ENCODE measurements around the gene UNC5A. TPM values are rescaled to one million over a fixed set of nuclear protein-coding genes. Genes with fewer than 3 reads are reported as not detected.

Gene UNC5A
- total RNA-seq, 1 experiment from 2014 or later, result 20.2 TPM

DNA sequence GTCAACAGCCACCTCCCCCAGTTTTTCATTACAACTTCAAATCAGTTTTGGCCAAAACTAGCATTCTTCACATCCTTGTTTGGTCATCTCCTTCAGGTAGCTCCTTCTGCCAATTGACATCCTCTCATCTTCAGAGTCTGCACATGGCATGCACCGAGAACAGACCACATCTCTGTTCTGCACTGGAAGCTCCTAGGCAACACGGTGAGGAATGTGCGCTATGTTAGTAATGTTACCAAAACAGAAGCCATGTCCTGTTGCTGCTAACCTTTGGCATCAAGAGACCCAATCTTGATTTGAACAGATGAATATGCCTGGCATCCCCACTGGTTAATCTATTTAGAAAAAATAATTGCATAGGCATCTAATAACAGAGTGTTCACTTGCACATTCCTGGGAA, 93.9 kb downstream of the UNC5A start:
- DNase-seq, result no peak
- Mint-ChIP-seq H3K36me3 (ENCODE audit: insufficient read depth, unreplicated experiment) (peaks cover 24% of the 10 kb centered on the region), H3K9me3 (ENCODE audit: low read depth, unreplicated experiment) (no peaks in the 10 kb centered on the region), H3K27ac (ENCODE audit: unreplicated experiment) (no peak overlapping the region), H3K4me1 (ENCODE audit: low read depth, unreplicated experiment) (peaks cover 47% of the 10 kb centered on the region), H3K4me3 (ENCODE audit: low read depth, unreplicated experiment) (no peak overlapping the region), H3K27me3 (ENCODE audit: unreplicated experiment) (no peaks in the 10 kb centered on the region)
- CTCF ChIA-PET, result interaction anchor here (1.5 to 3.1 kb wide), 3 partner anchors 88 to 247 kb away, joined by 3 to 20 read pairs (median 8); no protein-coding TSS in a partner anchor
- intact Hi-C loops (cut with micrococcal nuclease; ENCODE audit: unreplicated experiment), result loop anchor here (5.0 kb wide), 2 partner anchors 82 to 242 kb away; no protein-coding TSS in a partner anchor
- no TSS peak for BruUV-seq (replicated peaks)
- TF ChIP-seq, protein P1, sequence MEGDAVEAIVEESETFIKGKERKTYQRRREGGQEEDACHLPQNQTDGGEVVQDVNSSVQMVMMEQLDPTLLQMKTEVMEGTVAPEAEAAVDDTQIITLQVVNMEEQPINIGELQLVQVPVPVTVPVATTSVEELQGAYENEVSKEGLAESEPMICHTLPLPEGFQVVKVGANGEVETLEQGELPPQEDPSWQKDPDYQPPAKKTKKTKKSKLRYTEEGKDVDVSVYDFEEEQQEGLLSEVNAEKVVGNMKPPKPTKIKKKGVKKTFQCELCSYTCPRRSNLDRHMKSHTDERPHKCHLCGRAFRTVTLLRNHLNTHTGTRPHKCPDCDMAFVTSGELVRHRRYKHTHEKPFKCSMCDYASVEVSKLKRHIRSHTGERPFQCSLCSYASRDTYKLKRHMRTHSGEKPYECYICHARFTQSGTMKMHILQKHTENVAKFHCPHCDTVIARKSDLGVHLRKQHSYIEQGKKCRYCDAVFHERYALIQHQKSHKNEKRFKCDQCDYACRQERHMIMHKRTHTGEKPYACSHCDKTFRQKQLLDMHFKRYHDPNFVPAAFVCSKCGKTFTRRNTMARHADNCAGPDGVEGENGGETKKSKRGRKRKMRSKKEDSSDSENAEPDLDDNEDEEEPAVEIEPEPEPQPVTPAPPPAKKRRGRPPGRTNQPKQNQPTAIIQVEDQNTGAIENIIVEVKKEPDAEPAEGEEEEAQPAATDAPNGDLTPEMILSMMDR (IDR thresholded peaks at IDR 0.05; ENCODE audit: unreplicated experiment), result no peak

DNA sequence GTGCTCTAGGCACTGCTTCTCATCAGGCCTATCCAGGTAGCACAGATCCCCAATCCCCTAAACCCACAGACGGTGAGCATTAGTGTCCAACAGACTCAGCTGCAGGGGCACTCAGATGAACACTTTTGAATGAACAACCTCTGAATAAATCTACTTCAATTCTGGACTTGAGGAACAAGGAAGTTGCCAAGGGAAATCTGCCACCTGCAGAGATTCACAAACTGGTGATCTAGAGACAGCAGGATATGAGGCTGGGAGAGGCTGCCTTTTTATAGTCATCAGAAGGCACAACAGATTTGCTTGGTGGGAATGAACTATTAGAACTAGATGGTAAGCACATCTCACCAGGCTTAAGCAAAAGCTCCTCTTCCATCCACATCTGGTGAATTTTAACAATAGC, 95.8 kb downstream of the UNC5A start:
- intact Hi-C loops (cut with micrococcal nuclease; ENCODE audit: unreplicated experiment), result no loop called here
- DNase-seq, result no peak
- Mint-ChIP-seq H3K4me1 (ENCODE audit: low read depth, unreplicated experiment) (peaks cover 41% of the 10 kb centered on the region), H3K27me3 (ENCODE audit: unreplicated experiment) (no peaks in the 10 kb centered on the region), H3K9me3 (ENCODE audit: low read depth, unreplicated experiment) (no peaks in the 10 kb centered on the region), H3K36me3 (ENCODE audit: insufficient read depth, unreplicated experiment) (peaks cover 24% of the 10 kb centered on the region), H3K27ac (ENCODE audit: unreplicated experiment) (no peak overlapping the region), H3K4me3 (ENCODE audit: low read depth, unreplicated experiment) (no peak overlapping the region)
- CTCF ChIA-PET, result interaction anchor here (1.5 kb wide), 1 partner anchor 10 kb away, joined by 4 read pairs; no protein-coding TSS in a partner anchor
- TF ChIP-seq, protein P1 (IDR thresholded peaks at IDR 0.05; ENCODE audit: unreplicated experiment), result no peak
- BruUV-seq (replicated peaks), result no TSS peak

DNA sequence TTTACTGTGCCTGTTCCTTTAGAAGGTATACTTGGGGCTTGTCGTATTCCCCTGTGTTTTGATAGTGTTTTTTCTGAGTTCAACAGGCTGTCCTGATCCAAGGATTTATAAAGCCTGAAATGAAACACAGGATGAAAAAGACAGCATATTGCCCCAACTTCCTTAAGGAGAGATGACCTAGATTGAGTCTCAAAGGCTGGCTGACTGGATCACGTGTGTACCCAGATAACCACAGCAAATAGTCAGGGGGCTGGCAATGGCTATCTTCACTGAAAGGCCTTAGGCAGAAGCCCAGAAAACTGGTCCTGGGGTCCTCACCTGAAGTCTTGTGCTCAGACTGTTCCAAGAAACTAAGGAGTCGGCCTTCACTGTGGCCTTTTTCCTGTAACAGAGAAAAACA, 96.4 kb downstream of the UNC5A start:
- TF ChIP-seq, protein P1 (IDR thresholded peaks at IDR 0.05; ENCODE audit: unreplicated experiment), result no peak
- BruUV-seq (replicated peaks), result no TSS peak
- Mint-ChIP-seq H3K4me1 (ENCODE audit: low read depth, unreplicated experiment) (peaks cover 41% of the 10 kb centered on the region), H3K27me3 (ENCODE audit: unreplicated experiment) (no peaks in the 10 kb centered on the region), H3K4me3 (ENCODE audit: low read depth, unreplicated experiment) (no peak overlapping the region), H3K36me3 (ENCODE audit: insufficient read depth, unreplicated experiment) (peaks cover 24% of the 10 kb centered on the region), H3K9me3 (ENCODE audit: low read depth, unreplicated experiment) (no peaks in the 10 kb centered on the region), H3K27ac (ENCODE audit: unreplicated experiment) (no peak overlapping the region)
- DNase-seq, result no peak
- intact Hi-C loops (cut with micrococcal nuclease; ENCODE audit: unreplicated experiment), result no loop called here
- CTCF ChIA-PET, result no interaction called here

DNA sequence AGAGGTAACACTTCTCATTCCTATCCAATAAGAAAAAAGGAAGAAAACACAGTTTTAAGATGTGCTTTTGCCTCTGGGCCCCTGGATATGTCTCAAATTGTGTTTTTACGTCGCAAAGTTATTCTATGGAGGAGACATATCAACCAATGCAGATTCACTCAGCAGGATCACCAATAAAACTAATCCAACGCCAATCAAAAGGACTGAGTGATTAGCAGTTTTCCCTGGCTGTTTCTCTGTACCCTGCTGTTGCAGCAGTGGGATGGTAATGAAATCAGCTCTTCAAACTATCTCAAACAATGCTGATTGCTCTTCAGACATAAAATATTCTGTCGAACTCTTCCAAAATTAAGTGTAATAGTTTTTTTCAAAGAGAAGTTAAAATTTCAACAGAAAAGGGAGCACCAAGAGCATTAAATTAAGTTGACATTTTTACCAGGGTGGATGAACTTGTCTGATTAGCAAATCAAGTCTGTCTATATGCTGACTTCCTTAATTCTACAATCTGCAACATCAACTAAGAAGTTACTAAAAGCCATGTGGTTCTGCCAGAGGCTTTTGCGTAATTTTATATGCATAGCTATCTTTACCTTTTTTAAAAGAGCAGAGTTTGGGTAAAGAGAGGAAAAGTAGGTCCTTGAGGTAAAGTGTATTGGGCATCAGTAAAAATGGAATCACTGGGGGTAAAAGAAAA, 98.5 kb downstream of the UNC5A start:
- peaks cover 23% of the 10 kb centered on the region for H3K36me3 Mint-ChIP-seq (ENCODE audit: insufficient read depth, unreplicated experiment)
- H3K4me1 Mint-ChIP-seq (ENCODE audit: low read depth, unreplicated experiment), result peaks cover 30% of the 10 kb centered on the region
- DNase-seq, result no peak
- TF ChIP-seq, protein P1 (IDR thresholded peaks at IDR 0.05; ENCODE audit: unreplicated experiment), result no peak
- no TSS peak for BruUV-seq (replicated peaks)
- CTCF ChIA-PET, result no interaction called here
- no peak overlapping the region for H3K4me3 Mint-ChIP-seq (ENCODE audit: low read depth, unreplicated experiment)
- intact Hi-C loops (cut with micrococcal nuclease; ENCODE audit: unreplicated experiment), result no loop called here
- no peaks in the 10 kb centered on the region for H3K9me3 Mint-ChIP-seq (ENCODE audit: low read depth, unreplicated experiment)
- H3K27me3 Mint-ChIP-seq (ENCODE audit: unreplicated experiment), result no peaks in the 10 kb centered on the region
- H3K27ac Mint-ChIP-seq (ENCODE audit: unreplicated experiment), result no peak overlapping the region

All from Calu3 (cell line).